PC-9 (cell line): Measurements from ENCODE around the gene VAMP5.

Source experiments
- CTCF ChIP-seq: fragments of 200-600 bp; sonication (generic); conservative IDR thresholded peaks from 2 replicates; pipeline ENCODE4 v1.6.1; 2017; ENCODE audit warnings: mixed run types, antibody characterized with exemption, mild to moderate bottlenecking, moderate library complexity
- EZH2 ChIP-seq: fragments of 200-600 bp; sonication (generic); IDR thresholded peaks from 2 replicates; pipeline ENCODE4 v1.8.0; 2017; ENCODE audit warnings: antibody characterized with exemption, low read depth

- TF ChIP-seq EZH2 (no peak), CTCF (no peak)
Measured at GRCh38 chr2:85579266-85579935, 4.8 kb upstream of the VAMP5 start.
